GM21367 (cell line): Measurements from ENCODE around the gene TSPAN18.

Experiments
- ATAC-seq: cut with Tn5 transposase; IDR thresholded peaks from one replicate; pipeline ENCODE4 v1.9.1; 2021; ENCODE audit not compliant: unreplicated experiment

Gene TSPAN18

DNA sequence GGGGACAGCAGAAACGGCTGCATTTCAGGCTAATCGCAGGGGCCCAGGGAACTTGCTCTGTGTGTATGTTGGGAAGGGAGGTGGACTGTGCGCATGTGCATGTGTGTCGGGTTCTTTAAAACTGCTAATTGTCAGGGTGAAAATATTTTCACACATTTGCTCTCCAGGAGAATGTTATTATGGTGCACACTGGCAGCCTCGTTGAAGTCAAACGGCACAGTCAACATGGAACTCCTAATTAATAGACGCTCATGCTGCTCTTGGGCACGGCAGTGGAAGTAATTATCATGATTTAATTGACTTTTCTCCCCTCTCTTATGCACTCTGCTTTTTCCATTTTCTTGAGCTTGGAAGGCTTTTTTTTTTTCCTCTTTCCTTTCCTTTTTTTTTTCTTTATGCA is 92.6 kb downstream of the TSPAN18 start:
- no peak for ATAC-seq

DNA sequence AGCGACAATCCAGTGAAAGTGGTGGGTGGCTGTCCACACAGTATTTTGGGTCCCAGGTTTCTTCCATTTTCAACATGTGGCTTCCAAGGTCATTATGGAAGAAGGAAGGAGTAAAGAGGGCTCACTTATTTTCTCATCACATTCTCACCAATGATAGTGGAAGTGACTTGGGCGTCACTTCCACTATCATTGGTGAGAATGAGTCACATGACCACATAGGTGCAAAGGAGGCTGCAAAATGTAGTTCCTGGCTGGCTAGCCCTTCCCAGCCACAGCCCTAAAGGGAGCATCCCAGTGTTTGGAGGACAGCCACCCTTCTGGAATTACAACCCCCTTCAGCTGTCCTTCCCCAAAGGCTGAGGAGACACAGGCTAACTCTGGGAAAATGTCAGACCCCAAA is 95.6 kb downstream of the TSPAN18 start:
- ATAC-seq = no peak

DNA sequence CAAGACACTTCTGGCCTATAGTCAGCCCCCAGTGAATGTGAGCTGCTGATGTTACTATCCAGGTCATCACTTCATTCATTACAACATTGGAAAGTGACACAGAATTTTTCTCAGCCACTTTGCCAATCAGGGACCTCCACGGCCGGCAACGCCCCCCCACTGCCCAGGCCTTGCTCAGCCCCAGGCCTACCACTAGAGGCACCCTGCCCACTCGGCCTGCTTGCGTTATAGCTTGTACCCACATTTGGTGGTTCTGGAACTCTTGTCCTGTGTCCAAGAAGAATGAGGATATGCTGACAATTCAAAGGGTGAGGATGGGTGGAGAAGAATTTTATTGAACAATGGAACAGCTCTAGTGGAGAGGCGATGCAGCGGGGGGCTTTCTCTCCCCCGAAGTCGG is 96.2 kb downstream of the TSPAN18 start:
- no peak for ATAC-seq

DNA sequence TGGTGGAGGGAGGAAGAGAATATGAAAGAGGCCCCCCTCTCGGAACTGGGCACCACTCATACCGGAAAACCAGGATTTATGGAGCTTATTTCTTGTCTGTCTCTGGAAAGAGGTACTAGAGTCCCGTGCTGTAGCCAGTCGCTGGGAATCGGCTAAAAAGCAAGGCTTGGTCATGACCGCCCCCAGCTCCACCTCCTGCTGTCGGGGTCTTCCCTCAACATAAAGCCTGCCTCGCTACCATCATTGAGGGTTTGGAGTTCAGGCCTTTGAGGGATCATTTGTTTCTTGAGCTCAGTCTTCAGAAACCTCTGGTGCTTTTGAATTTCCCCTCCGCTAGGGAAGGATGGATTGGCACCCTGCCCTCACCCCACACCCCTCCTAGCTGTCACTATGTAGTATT is 97.1 kb downstream of the TSPAN18 start:
- ATAC-seq = no peak

DNA sequence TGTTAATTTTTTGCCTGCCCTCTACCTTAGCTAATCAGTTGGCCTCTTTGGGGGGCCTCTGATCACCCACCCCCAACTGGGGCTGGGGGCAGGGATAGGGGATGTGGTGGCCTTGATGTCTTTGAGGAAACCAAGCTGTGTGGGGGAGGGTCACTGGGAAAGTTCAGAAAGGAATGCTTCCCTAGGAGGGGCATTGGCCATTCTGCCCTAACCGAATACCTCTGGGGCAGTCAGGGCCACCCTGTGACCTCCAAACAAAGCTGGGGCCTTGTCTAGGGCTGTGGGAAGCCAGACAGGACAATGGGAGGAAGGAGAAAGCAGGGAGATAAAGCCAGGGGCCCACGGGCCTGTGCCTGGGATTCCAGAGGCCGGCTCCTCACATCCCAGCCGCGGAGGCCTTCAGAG is 97.5 kb downstream of the TSPAN18 start:
- ATAC-seq = no peak

DNA sequence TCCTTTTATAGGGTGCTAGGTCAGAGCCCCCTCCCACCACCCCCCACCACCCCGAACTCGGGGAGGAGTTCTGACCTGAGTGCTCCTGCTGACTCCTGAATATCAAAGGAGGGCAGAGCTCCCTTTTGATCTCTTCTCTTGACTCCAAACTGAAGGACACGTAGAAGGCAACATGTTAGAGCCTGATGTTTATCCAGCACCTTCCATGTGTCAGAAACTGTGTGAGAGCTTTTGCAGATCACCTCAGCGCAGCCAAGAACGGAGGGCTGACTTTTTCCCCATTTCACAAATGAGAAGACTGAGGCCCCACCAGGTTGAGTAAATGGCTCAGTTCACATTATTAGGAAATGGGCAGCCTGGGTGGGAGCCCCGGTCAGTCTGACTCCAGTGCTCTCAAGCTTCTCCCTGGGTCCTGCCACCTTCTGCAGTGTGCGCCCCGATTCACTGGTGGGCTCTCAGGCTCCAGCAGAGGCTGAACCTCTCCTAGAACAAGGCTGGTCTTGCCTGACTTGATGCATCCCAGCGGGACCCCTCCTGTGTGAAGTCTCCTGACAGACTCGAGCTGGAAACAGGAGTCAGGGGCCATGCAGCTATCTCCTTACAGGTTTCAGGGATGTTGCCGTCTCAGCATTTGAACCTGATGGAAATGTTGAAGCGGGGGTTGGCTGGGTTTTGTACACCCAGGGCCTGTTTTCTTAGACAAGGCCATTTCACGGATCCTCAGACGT is 98.5 kb downstream of the TSPAN18 start:
- ATAC-seq = no peak

DNA sequence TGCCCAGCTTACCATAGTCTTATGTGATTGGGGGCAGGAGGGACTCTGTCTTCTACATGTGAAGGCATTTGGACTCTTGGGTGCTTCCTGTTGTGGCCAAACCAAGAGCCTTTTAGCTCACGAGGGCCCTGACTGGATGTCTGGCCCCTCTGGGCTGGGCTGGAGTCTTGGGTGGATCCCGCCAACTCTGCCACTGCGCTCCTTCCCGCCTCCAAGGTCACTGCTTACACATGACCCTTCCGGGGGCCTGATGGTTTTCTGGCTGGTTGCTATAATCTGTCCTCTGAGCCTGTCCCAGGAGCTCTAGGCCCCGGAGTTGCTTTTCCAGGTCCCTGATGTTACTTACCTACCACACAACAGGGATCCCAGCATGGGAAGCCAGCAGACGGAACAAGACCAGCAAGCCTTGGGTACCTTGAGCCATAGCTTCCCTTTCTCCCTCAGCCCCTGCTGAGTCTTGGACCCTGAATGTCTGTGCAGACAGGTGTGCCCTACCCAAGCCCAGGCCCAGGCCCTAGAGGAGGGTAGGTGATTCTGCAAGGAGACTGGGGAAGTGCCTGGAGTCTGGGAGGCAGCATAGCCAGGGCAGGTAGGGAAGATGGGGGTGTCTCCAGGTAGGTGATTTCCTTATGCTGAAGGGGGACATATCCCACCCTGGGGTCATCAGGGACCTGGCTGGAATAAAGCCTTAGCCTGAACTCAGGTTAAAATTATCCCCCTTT is 100.3 kb downstream of the TSPAN18 start:
- no peak for ATAC-seq

DNA sequence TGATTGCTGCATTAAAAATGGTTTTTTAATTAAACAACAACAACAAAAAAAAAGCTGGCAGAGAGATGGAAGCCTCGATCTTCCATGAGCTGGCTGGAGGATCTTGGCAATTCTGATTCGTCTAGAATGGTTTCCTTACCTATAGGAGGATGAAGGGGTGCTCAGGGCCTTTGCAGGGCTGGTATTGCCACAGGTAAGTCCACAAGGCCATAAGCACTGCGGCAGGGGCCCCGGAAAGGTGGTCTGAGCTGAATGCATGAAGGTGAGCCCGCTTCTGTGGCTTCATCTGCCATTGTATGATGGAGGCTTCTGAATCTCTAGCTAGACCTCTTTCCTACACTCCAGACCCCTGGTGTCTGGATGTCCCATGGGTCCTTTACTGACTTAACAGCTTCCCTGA is 101.5 kb downstream of the TSPAN18 start:
- ATAC-seq = no peak

DNA sequence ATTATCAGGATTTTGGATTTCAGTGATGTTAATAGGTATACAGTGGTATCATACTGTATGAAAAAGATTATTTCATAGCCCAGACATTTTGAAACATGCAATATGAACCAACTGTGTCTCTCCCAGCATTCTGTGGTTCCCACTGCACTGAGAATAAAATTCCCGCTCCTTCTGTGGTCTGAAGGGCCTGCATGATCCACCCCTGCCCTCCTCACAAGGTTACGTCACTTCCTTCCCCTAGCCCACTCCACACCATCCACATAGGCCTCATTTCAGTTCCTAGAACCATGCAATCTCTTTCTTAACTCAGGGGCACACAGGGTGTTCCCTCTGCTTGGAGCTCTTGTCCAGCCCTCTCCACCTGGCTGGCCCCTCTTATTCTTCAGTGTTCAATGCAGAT is 103.1 kb downstream of the TSPAN18 start:
- no peak for ATAC-seq

DNA sequence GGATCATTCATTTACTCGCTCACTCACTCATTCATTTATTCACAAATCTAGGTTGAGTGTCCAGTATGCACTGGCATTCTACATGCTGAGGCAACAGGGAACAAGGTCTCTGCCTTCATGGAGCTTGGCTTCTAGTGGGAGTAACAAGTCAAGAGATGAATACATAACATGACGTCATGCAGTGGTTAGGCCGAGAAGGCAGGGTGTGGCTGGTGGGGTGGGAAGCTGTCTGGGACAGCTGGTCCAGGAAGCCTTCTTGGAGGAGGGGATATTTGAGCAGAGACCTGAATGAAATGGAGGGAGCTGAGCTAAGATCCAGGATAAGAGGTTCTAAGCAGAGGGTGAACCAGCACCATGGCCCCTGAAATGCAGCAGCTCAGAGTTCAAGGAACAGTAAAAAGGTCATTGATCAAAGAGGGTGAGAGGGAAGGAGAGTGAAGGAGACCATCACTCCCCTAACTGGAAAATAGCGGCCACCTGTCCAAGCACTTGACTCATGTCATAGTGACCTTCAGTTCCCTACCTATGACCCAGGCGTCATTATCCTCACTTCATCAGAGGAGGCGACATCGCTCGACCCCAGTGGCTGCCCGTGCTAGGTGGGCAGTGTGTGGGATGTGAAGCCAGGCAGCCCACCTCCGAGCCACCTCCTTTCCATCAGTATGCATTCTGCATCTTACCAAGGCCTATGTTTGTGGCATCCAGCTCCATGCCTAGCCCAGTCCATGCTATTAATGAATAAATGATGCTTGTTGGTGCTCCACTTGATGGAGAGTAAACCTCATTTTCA is 105.0 kb downstream of the TSPAN18 start:
- no peak for ATAC-seq

DNA sequence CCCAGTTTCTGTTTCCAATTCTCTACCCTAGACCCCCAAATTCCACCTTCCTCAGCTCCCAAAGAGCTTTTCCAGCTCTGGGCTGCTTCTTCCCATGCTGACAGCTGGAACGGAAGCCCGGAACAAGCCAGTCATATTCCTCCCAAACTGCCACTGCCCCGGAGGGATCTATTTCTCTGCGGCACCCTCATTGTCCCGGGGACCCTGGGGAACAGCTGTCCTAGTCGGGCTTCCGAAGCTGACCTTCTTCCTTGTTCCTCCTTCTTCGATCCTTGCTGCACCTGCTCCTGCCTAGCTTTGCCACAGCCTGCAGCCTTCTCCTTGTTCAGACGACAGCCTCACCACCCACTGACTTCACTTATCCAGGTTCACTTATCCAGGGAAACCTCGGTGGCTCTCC is 105.7 kb downstream of the TSPAN18 start:
- no peak for ATAC-seq

DNA sequence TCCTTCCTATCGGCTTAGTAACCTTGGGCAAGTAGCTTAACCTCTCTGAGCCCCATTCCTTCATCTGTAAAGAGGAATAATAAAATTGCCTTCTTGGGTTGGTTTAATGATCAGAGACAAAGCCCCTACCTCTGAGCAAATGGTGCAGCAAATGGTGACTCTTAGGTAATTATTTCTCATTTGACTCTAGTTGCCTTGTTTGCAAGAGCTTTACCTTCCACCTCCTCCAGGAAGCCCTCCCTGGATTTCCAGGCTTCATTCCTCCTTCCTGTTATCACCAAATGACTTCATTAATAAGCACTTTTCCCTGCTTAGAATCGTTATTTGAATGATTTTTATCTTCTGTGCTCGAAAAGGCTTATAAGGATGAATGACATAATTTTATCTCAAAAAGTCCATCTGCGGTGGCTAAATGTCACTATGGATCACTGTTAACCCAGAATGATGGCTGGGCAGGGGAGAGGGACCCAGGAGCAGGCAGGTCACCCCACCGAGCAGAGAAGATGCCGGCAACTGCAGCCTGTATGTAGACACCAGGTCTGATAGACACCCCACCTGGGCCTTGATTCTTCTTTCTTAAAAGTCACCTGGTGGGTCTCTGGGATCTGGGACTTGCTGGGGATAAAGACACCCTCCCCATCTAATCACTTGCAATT is 106.6 kb downstream of the TSPAN18 start:
- no peak for ATAC-seq

DNA sequence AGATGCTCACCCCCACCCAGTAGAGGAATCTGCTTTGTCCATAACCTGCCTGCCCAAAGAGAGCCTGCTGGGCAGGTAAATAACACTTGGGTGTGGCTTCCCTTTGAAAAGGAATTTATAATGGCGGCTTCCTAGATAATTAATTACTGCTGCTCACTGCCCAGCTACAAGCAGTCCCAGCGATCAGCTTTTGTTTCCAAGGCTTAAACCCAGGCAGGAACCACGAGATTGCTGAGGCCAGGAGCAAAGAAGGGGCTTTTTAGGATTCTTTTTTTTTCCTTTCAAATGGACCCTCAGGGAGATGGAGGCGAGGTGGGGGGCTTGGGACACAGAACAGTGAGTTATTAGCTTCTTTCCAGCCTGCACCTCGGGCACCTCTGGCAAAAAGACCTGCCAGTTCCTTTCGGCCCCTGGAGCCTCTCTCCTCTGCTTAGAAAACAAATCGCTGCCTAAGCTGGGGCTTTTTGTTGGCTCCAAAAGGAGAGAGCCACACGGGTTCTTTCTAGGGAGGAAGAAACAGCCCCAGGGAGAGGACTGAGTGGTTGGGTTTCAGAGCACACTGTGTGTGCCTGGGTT is 107.2 kb downstream of the TSPAN18 start:
- no peak for ATAC-seq

DNA sequence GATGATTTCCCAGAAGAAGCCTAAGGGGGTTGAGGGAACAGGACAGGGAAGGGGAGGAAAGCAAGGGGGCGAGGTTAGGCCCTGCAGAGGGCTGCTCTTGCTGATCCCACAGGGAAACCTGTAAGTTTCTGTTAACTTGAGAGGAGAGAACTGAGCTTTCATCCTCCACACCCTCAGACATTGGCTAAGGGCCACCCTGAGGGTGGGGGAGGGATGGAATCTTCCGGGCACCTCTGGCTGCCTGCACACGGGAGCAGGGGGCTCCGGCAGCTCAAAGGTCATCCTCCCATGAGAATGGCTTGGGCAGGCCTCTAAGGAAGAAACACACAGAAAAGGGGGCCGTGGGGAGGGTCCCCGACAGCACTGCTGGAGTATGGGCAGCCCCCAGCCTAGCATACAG is 108.1 kb downstream of the TSPAN18 start:
- ATAC-seq = no peak

DNA sequence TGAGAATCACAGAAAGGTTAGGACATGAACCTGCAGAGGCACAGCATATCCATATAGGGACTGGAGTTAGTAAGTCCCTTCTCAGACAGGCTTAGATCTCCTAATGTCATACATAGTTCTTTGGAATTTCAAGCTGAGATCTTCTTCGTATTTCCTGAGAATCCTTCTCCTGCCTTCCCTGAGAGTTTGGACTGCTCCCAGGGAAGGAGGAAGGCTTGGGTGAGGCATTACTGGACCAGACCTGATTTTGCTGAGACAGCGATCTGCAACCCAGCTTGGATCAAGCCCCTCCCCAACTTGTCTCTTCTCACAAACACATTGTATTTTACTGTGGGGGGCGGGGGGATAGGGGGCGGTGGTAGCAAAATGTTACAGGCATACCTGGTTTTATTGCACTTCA is 108.5 kb downstream of the TSPAN18 start:
- ATAC-seq = no peak

DNA sequence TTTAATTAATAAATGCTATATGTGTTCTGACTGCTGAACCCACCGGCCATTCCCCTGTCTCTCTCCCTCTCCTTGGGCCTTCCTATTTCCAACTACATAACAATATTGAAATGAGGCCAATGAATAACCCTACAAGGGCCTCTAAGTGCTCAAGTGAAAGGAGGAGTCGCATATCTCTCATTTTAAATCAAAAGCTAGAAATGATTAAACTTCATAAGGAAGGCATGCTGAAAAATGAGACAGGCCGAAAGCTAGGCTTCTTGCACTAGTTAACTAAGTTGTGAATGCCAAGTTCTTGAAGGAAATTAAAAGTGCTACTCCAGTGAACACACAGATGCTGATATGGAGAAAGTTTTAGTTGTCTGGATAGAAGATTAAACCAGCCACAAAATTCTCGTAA is 109.2 kb downstream of the TSPAN18 start:
- no peak for ATAC-seq

DNA sequence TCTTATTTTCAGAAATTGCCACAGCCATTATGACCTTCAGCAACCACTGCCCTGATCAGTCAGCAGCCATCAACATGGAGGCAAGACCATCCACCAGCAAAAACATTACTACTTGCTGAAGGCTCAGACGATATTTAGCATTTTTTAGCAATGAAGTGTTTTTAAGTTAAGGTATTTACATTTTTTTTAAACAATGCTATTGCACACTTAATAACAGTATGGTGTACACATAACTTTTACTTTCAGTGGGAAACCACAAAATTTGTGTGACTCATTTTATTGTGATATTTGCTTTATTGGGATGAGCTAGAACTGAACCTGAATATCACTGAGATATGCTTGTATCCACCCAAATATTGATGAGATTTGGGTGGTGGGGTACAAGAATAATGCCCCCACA is 110.9 kb downstream of the TSPAN18 start:
- no peak for ATAC-seq

DNA sequence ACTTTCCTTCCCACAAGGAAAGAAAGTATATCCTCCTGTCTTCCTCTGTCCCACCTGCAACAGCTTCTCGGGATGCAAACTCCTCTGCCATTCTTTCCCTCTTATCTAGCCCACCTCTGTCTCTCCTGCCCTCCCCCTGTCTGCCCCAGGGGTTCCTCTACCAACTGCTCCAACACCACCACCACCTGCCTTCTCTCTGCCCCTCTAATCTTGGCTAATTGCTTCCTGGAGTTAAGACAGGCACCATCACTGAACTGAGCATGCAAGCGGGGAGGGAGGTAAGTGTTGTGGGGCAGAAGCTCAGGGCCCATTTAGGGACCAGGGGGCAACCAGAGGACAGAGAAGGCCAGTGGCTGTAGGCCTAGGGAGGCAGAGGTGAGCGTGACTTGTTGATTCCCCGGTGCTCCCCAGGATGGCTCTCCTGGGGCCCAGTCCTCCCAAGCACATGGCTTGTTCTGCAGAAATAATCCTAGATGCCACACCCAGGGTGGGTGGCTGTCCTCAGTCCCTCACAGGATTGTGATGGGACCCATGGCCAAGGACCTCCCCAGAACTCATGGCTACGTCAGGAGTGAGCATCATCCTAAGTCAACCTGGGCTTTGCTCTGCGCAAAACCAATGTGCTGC is 112.8 kb downstream of the TSPAN18 start:
- ATAC-seq = no peak

DNA sequence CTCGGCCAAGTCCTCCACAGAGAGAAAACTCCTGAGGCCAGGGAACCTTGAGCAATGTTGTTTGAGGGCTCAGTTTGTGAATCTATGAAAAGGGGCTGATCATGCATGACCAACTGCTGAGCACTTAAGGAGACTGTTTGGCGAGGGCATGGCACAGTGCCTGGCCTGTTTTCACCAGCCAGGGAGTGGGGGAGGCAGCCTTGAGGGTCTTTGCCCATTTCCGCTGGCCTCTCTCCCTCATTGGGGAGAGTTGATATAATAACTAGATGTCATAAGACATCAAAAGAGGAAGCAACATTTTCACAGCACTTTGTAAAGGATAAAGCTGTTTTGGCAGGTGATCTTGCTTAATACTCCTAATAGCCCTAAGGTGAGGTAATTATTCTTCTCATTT is 113.3 kb downstream of the TSPAN18 start:
- ATAC-seq = no peak

DNA sequence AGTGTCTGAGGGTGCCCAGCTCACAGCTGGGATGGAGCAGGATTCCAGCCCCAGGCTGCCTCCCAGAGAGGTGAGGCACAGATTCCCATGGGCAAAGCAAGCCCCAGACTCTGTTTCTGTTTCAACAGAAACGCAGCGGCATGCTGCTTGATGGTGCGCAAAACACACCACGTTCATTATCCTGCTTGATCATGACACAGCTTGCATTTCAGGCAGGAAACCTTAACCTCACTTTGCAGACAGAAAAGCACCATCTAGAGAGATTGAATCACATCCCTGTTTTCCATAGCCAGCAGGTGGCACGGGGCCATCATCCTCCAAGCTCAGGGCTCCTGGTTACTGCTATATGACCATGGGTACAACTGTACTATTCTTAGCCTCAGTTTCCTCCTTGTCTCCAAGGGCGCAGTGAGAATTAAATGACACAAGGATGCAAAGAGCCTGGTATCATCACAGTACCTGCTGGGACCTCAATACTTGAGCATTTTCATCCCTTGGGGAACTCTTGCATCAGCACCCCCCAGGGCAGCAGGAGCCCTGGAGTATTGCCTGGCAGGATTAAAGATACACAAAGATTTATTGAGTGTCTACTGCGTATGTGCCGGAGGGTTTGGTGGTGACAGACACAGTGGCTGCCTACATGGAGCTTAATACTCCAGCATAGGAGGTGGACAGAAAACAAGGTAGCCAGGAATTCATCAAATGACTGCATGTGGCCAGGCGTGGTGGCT is 113.9 kb downstream of the TSPAN18 start:
- ATAC-seq = no peak
